GM12878 (cell line): ENCODE measurements around the gene SYNGR3. TPM values are rescaled to one million over a fixed set of nuclear protein-coding genes. Genes with fewer than 3 reads are reported as not detected.

Source experiments
- GATAD2B ChIP-seq: fragments of 450-650 bp; conservative IDR thresholded peaks from 2 replicates; pipeline ENCODE4 v1.6.1; 2017; ENCODE audit warnings: low read depth, mild to moderate bottlenecking, moderate library complexity
- NR2F1 ChIP-seq: fragments of 450-650 bp; conservative IDR thresholded peaks from 2 replicates; pipeline ENCODE4 v1.6.1; 2017; ENCODE audit warnings: mild to moderate bottlenecking
- PRDM15 ChIP-seq: fragments of 450-650 bp; formaldehyde crosslinking; IDR thresholded peaks from 2 replicates; pipeline ENCODE4 v1.4.0; 2020; ENCODE audit warnings: mild to moderate bottlenecking, moderate library complexity
- RFX5 ChIP-seq: IDR thresholded peaks from 2 replicates; pipeline ENCODE4 v1.6.1; 2011; ENCODE audit warnings: low read depth, low read length, improper control_type of control experiment
- TCF3 ChIP-seq: IDR thresholded peaks from 2 replicates; pipeline ENCODE4 v1.6.1; 2012; ENCODE audit warnings: low read depth, mild to moderate bottlenecking, low read length, borderline replicate concordance; ENCODE audit not compliant: insufficient read depth
- ZNF207 ChIP-seq: fragments of 450-650 bp; IDR thresholded peaks from 2 replicates; pipeline ENCODE4 v1.6.1; 2014; ENCODE audit warnings: antibody characterized with exemption, mild to moderate bottlenecking, borderline replicate concordance
- ZNF217 ChIP-seq: fragments of 450-650 bp; IDR thresholded peaks from 2 replicates; pipeline ENCODE4 v1.6.1; 2017; ENCODE audit warnings: antibody characterized with exemption, mild to moderate bottlenecking
- polyA plus RNA-seq, 11 experiments: library from polyadenylated mRNA; depleted of rRNA in 4 of 11; unstranded in 6 of 11; stranded (reverse) in 5 of 11; fragments of >200 nt; fragmentation: Nextera tagmentation in 4 of 11; fragmentation: Illumina TruSeq in 1 of 11; extraction: Ambion mirVana in 4 of 11; extraction: Trizol in 1 of 11; gene quantifications; 1 replicate in 1 of 11; 2 replicates in 10 of 11; pipeline versions ENCODE4 v1.2.1 to v1.2.3, GENCODE V29; 2011 to 2016; ENCODE audit warnings: inconsistent platforms in 2 of 11, missing spikeins in 2 of 11, low read depth in 1 of 11
- total RNA-seq, 4 experiments: library from RNA; depleted of rRNA in 3 of 4; stranded (reverse); fragments of >200 nt in 3 of 4; fragmentation: Illumina TruSeq in 1 of 4; extraction: Trizol in 1 of 4; gene quantifications; 2 replicates each; pipeline versions ENCODE4 v1.2.1 to v1.2.3, GENCODE V29; 2013 to 2021
- TF ChIP-seq, protein P1 (sequence below): IDR thresholded peaks from 2 replicates; pipeline ENCODE4 v1.6.1; 2011; ENCODE audit warnings: low read depth, mild to moderate bottlenecking, low read length, moderate library complexity, borderline replicate concordance; ENCODE audit errors: extremely low read depth

Gene SYNGR3
- total and polyA plus RNA-seq, 10 of the 15 experiments (the other 5 are each of a cell fraction or from before 2014, with no cell fraction given): 1.2 to 18.1 (median 6.6) TPM

GRCh38 chr16:1942810-1943726 lies 46.7 kb upstream of the SYNGR3 start, which contains the start of gene MSRB1 (continued):
- TF ChIP-seq PRDM15 (no peak), TCF3 (no peak), NR2F1 (peak; percentile 23; the same call in 1 of the 2 replicates), GATAD2B (peak; percentile 64), ZNF207 (no peak), RFX5 (no peak; the same call in 1 of the 2 replicates), ZNF217 (no peak)
- TF ChIP-seq, protein P1, sequence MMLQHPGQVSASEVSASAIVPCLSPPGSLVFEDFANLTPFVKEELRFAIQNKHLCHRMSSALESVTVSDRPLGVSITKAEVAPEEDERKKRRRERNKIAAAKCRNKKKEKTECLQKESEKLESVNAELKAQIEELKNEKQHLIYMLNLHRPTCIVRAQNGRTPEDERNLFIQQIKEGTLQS: no peak
- TF ChIP-seq, all 136 proteins: peak for 33
